Measurements from ENCODE around the gene PATJ.

The PATJ gene

DNA sequence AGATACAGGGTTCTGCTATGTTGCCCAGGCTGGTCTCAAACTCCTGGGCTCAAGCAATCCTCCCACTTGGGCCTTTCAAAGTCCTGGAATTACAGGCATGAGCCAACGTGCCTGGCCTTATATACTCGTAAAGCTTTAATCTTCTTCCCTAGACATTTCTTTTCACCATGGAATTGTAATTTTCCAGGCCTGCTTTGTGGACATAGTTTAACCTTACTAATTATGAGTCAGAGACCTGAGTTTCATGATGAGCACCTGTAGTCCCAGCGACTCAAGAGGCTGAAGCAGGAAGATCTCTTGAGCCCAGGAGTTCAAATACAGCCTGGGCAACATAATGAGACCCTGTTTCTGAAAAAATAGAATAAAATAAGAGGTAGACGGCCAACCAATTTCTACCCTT, 12.3 kb downstream of the PATJ start:
- no peak for DNase-seq (ENCODE audit: low spot score)
- TF ChIP-seq, protein P1, sequence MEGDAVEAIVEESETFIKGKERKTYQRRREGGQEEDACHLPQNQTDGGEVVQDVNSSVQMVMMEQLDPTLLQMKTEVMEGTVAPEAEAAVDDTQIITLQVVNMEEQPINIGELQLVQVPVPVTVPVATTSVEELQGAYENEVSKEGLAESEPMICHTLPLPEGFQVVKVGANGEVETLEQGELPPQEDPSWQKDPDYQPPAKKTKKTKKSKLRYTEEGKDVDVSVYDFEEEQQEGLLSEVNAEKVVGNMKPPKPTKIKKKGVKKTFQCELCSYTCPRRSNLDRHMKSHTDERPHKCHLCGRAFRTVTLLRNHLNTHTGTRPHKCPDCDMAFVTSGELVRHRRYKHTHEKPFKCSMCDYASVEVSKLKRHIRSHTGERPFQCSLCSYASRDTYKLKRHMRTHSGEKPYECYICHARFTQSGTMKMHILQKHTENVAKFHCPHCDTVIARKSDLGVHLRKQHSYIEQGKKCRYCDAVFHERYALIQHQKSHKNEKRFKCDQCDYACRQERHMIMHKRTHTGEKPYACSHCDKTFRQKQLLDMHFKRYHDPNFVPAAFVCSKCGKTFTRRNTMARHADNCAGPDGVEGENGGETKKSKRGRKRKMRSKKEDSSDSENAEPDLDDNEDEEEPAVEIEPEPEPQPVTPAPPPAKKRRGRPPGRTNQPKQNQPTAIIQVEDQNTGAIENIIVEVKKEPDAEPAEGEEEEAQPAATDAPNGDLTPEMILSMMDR (IDR thresholded peaks at IDR 0.05; ENCODE audit: extremely low read depth, missing control alignments): no peak

DNA sequence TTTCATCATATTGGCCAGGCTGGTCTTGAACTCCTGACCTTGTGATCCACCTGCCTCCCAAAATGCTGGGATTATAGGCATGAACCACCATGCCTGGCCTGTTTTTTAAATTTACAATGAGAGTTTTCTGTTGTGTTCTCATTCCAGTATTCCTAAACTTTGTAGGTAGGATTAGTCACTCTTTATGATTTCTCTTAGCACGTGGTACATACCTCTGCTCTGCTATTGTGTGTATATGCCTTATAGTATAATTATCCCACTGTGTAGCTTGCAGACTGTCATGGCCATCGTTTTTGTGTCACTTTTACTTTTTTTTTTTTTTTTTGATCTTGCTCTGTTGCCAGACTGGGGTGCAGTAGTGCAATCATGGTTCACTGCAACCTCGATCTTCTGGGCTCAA, 14.5 kb downstream of the PATJ start:
- TF ChIP-seq, protein P1 (IDR thresholded peaks at IDR 0.05; ENCODE audit: extremely low read depth, missing control alignments): no peak
- DNase-seq (ENCODE audit: low spot score): no peak

DNA sequence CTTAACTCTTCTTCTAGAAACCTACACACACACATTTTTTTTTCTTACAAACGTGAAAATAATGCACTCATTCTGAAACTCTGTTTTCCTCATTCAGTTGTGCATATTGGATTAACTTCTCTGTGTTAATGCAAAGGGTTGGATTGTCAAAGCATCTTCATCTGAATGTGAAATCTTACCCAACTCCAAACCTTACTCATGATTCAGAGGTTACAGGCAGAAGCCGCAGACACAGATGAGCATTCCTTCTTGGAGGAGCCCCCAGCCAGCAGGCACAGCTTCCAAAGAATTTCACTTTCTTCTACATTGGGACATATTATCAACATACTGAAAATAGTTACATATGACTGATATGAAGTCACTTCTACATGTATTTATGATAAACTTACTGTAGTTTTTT, 15.7 kb downstream of the PATJ start:
- no peak for DNase-seq (ENCODE audit: low spot score)
- TF ChIP-seq, protein P1 (IDR thresholded peaks at IDR 0.05; ENCODE audit: extremely low read depth, missing control alignments): no peak

DNA sequence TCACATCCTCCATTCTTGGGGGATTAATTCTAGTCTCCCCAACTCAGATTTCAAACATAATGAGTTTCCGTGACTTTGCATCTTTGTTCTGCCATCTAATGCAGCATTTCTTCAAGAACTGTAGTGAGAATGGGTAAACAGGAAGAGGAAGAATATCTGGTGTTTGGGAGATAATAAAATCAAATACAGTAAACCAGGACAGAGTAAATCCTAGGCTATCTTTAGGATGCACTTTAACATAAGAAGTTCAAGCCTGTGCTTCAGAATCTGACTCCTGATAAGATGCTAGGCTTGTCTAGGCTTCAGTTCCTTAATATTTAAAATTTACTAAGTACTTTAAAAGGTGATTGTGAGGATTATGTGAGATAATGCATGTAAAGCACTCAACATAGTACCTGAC, 27.9 kb downstream of the PATJ start:
- TF ChIP-seq, protein P1 (IDR thresholded peaks at IDR 0.05; ENCODE audit: extremely low read depth, missing control alignments): no peak
- no peak for DNase-seq (ENCODE audit: low spot score)

DNA sequence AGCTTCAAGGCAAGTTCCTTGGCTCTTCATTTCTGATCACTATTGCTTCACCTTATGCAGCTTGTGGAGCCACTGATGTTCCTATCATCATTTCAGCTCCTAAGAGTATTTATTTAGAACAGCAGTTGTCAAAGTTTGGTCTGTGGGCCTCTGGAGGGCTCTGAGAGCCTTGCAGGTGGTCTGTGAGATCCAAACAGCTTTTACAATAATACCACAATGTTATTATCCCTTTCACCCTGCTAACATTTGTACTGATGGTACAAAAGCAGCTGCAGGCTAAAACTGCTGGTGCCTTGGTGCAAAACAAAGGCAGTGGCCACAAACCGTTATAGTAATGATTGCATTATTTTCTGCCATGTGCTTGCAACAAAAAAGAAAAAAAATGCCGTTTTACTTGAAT, 33.8 kb downstream of the PATJ start:
- DNase-seq (ENCODE audit: low spot score): no peak
- TF ChIP-seq, protein P1 (IDR thresholded peaks at IDR 0.05; ENCODE audit: extremely low read depth, missing control alignments): no peak

DNA sequence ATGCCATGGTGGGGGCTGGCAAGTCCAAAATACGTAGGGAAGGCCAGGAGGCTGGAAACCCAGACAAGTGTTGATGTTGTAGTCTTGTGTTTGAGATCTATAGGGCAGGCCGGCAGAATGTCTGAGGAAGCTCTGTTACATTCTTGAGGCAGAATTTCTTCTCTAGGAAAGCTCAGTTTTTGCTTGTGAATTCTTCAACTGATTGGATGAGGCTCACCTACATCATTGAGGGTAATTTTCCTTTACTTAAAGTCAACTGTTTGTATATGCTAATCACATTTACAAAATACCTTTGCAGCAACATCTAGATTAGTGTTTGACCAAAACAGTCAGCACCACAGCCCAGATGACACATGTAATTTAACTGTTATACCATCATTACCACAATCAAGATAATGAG, 37.0 kb downstream of the PATJ start:
- no peak for DNase-seq (ENCODE audit: low spot score)
- TF ChIP-seq, protein P1 (IDR thresholded peaks at IDR 0.05; ENCODE audit: extremely low read depth, missing control alignments): no peak

DNA sequence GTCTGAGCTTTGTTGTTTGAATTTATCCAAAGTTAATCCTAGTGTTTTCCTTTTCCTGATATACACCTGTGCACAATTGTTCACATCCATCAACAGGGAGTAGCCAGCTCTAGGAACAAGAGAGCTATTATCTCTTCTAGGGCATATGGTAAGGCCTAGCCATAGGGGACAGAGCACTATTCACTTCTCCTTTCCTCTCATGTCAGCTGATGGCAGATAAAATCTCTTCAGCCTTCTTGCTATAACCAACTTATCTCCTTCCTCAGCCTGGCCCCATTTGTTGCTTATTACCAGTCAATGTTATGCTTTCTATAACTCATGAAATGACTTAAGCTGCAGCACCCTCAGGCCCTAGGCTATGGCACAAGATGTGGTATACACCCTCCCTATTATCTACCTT, 38.9 kb downstream of the PATJ start:
- DNase-seq (ENCODE audit: low spot score): no peak
- TF ChIP-seq, protein P1 (IDR thresholded peaks at IDR 0.05; ENCODE audit: extremely low read depth, missing control alignments): no peak

Data from GM20000 (cell line).